Measurements from ENCODE around the gene EVI5L. TPM values are rescaled to one million over a fixed set of nuclear protein-coding genes. Genes with fewer than 3 reads are reported as not detected.

The EVI5L gene
- total and polyA plus RNA-seq, 2 donors (not counting 3 experiments of a cell fraction or from before 2014, with no cell fraction given) = 11.9 to 13.5 TPM

DNA sequence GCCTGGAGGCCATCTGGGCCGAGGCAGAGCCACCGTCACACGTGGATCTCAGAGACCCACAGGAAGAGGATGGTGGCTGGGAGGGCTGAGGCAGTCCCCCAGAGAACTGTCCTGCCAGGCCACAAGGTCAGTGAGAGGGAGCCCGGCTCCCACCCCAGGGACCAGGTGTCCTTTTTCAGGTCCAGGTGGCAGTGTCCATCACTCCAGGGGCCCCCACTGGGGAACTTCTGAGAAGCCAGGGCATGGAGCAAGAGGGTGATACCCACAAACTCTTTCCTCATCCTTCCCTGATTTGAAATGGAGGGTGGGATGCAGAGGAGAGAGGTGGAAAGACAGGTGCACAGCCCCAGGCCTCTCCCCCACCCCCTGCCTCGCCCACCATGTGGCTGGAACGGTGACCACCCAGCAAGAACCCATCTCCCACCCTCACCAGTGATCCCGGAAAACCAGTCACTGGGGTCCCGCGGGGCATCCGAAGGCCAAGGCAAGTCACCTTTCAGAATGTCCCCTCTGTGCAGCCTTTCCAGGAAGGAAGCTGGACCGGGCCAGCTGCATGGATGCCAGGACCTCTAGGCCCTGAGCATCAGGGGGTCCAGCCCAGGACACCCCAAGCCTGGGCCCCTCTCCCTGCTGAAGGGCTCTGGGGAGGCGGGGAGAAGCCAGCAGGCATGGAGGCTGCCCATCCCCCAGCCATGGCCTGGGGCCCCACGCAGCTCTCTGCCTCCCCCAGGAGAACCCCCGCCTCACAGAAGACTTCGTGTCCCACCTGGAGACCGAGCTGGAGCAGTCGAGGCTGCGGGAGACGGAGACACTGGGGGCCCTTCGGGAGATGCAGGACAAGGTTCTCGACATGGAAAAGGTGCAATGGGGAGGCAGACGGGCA is 30.1 kb downstream of the EVI5L start:
- TF ChIP-seq POLR2A (IDR thresholded peaks at IDR 0.05; ENCODE audit: low read depth, low read length) (no peak), MYC (IDR thresholded peaks at IDR 0.05; ENCODE audit: low read depth, low read length) (no peak), JUN (IDR thresholded peaks at IDR 0.05; ENCODE audit: borderline replicate concordance, insufficient read depth, insufficient read length, low read depth) (no peak), EZH2 (IDR thresholded peaks at IDR 0.05; ENCODE audit: borderline replicate concordance, low read depth, low read length, severe bottlenecking) (no peak), GATA2 (IDR thresholded peaks at IDR 0.05; ENCODE audit: insufficient read depth, insufficient read length, low read depth, low read length) (no peak), POLR2AphosphoS5 (IDR thresholded peaks at IDR 0.05; ENCODE audit: insufficient read depth, low read depth, low read length) (no peak)
- TF ChIP-seq, protein P1, sequence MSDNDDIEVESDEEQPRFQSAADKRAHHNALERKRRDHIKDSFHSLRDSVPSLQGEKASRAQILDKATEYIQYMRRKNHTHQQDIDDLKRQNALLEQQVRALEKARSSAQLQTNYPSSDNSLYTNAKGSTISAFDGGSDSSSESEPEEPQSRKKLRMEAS (IDR thresholded peaks at IDR 0.05; ENCODE audit: insufficient read depth, insufficient read length) = no peak
- Histone ChIP-seq H2AFZ (ENCODE audit: low read depth, low read length) (no peak overlapping the region), H4K20me1 (replicated peaks; ENCODE audit: control insufficient read depth, extremely low read depth, insufficient read depth, low read length) (no peaks in the 10 kb centered on the region), H3K9ac (replicated peaks; ENCODE audit: extremely low read depth, insufficient read depth, low read length) (no peak overlapping the region), H3K79me2 (ENCODE audit: control insufficient read depth, insufficient read depth, low read length) (no peaks in the 10 kb centered on the region), H3K9me3 (replicated peaks; ENCODE audit: control insufficient read depth, insufficient read depth, low read length) (no peaks in the 10 kb centered on the region), H3K9me1 (replicated peaks; ENCODE audit: control insufficient read depth, extremely low read depth, insufficient read depth, low read length) (no peaks in the 10 kb centered on the region), H3K27ac (ENCODE audit: insufficient read depth, low read depth, low read length) (no peak overlapping the region), H3K4me3 (replicated peaks in 1 of 3; ENCODE audit: insufficient read depth in 1 of 3, low read depth in 1 of 3, low read length in 3 of 3) (no peak overlapping the region), H3K4me2 (ENCODE audit: insufficient read depth, low read length) (no peak overlapping the region), H3K27me3 (ENCODE audit: control insufficient read depth in 2 of 2, insufficient read depth in 2 of 2, low read length in 2 of 2) (peaks cover 6 to 19% of the 10 kb centered on the region in 2 experiments), H3K36me3 (ENCODE audit: control insufficient read depth in 2 of 2, extremely low read depth in 1 of 2, insufficient read depth in 2 of 2, low read length in 2 of 2) (no peaks in the 10 kb centered on the region), H3K4me1 (ENCODE audit: control insufficient read depth, extremely low read depth, insufficient read depth, low read length) (no peaks in the 10 kb centered on the region)
- dilution Hi-C loops (cut with MboI; ENCODE audit: extremely low pct_ligation_motif_present, low sequenced_read_pairs) = no loop called here
- no TSS peak for BruUV-seq (replicated peaks)
- DNase-seq (ENCODE audit: low read depth, low spot score) (no peak), FAIRE-seq (no peak)
- ChIA-PET POLR2A (interaction anchor here (0.5 kb wide), 1 partner anchor 49 kb away, joined by 3 read pairs; no protein-coding TSS in a partner anchor), CTCF (interaction anchor here (2.8 kb wide), 1 partner anchor 9 kb away, joined by 14 read pairs; no protein-coding TSS in a partner anchor)
- intact Hi-C loops (cut with micrococcal nuclease) = no loop called here

All from endothelial cell of umbilical vein (primary cell).